HCT116 (cell line): ENCODE measurements around the gene ESCO1. TPM values are rescaled to one million over a fixed set of nuclear protein-coding genes. Genes with fewer than 3 reads are reported as not detected.

Experiments used
- ATAC-seq: fragments of 200-7000 bp; cut with Tn5 transposase; 2 replicates; pipeline ENCODE4 v1.9.1; 2020; ENCODE audit warnings: mild to moderate bottlenecking, moderate library complexity
- BruUV-seq: library from RNA; stranded (reverse); fragments of 400-500 nt; replicated peaks from 2 replicates; lab custom pipeline; 2021; lab: Mats Ljungman, UMichigan
- CTCF ChIA-PET: fragments of 300-600 bp; sonication (Branson Sonifier 250); formaldehyde crosslinking; loops from one replicate; lab custom pipeline; 2021; ENCODE audit warnings: antibody characterized with exemption; lab: Charles Lee
- POLR2A ChIA-PET: fragments of 300-600, 350-600 bp; sonication (Branson Sonifier 250); formaldehyde crosslinking; loops from one replicate; lab custom pipeline; 2021; ENCODE audit warnings: antibody characterized with exemption; lab: Charles Lee
- RAD21 ChIA-PET, 2 experiments: fragments of 300-600 bp; sonication (Branson Sonifier 250); formaldehyde crosslinking; loops; one replicate each; lab custom pipeline; 2023; ENCODE audit warnings: low total read pairs in 2 of 2; ENCODE audit not compliant: uncharacterized antibody in 2 of 2, unreplicated experiment in 2 of 2, low non-redundant PET in 1 of 2; lab: Charles Lee
- DNase-seq: peaks from one replicate; pipeline ENCODE4 v3.0.0-alpha.2; 2010; ENCODE audit warnings: low read depth, low spot score
- H2AFZ ChIP-seq: fragments of 200-600 bp; shearing (Covaris generic), sonication (generic); 2 replicates; pipeline ENCODE4 v1.6.1; 2017; ENCODE audit warnings: low read depth, mixed run types, mixed read lengths, antibody characterized with exemption, low read length; ENCODE audit not compliant: poor library complexity, severe bottlenecking
- H3K27ac ChIP-seq: 2 replicates; pipeline ENCODE4 v1.5.1; 2012; ENCODE audit warnings: low read depth, low read length
- H3K27me3 ChIP-seq: fragments of 200-600 bp; sonication (generic); 2 replicates; pipeline ENCODE4 v1.6.1; 2016; ENCODE audit warnings: mixed run types, low read length, mixed read lengths; ENCODE audit not compliant: insufficient read depth
- H3K36me3 ChIP-seq, 2 experiments: fragments of 200-500 bp in 1 of 2; fragments of 200-600 bp in 1 of 2; sonication (Bioruptor generic) in 1 of 2; sonication (generic) in 1 of 2; 2 replicates each; pipeline versions ENCODE4 v1.5.1 to v1.6.1; 2014 to 2016; ENCODE audit warnings: low read length in 2 of 2, inconsistent platforms in 1 of 2, mixed read lengths in 1 of 2, mixed run types in 1 of 2; ENCODE audit not compliant: insufficient read depth in 2 of 2, control insufficient read depth in 1 of 2
- H3K4me1 ChIP-seq, 2 experiments: fragments of 200-600 bp in 1 of 2; sonication (generic) in 1 of 2; 2 replicates each; pipeline versions ENCODE4 v1.5.1 to v1.6.1; 2012 to 2017; ENCODE audit warnings: low read length in 2 of 2, inconsistent platforms in 1 of 2, mild to moderate bottlenecking in 1 of 2, mixed read lengths in 1 of 2, mixed run types in 1 of 2, moderate library complexity in 1 of 2; ENCODE audit not compliant: insufficient read depth in 2 of 2, control insufficient read depth in 1 of 2
- H3K4me2 ChIP-seq: fragments of 200-600 bp; sonication (generic); 2 replicates; pipeline ENCODE4 v1.6.1; 2017; ENCODE audit warnings: mixed run types, low read length, mixed read lengths
- H3K4me3 ChIP-seq, 2 experiments: fragments of 200-600 bp in 1 of 2; sonication (generic) in 1 of 2; replicated peaks in 1 of 2; 2 replicates each; pipeline ENCODE4 v1.5.1; 2011 to 2016; ENCODE audit warnings: low read length in 2 of 2, control low read depth in 1 of 2, low read depth in 1 of 2, mild to moderate bottlenecking in 1 of 2, mixed read lengths in 1 of 2, mixed run types in 1 of 2
- H3K79me2 ChIP-seq: fragments of 200-600 bp; sonication (generic); 2 replicates; pipeline ENCODE4 v1.6.1; 2017; ENCODE audit warnings: mild to moderate bottlenecking, mixed run types, low read length, moderate library complexity, mixed read lengths; ENCODE audit not compliant: insufficient read depth
- H3K9ac ChIP-seq: fragments of 200-600 bp; sonication (generic); 2 replicates; pipeline ENCODE4 v1.6.1; 2016; ENCODE audit warnings: low read length, mixed read lengths
- H3K9me2 ChIP-seq: fragments of 200-600 bp; sonication (generic), shearing (Covaris generic); 2 replicates; pipeline ENCODE4 v1.6.1; 2017; ENCODE audit warnings: mixed run types, mild to moderate bottlenecking, moderate library complexity; ENCODE audit not compliant: insufficient read depth
- H3K9me3 ChIP-seq, 2 experiments: fragments of 200-500 bp in 1 of 2; fragments of 200-600 bp in 1 of 2; sonication (Bioruptor generic) in 1 of 2; sonication (generic) in 1 of 2; 2 replicates each; pipeline ENCODE4 v1.6.1; 2014 to 2017; ENCODE audit warnings: low read length in 2 of 2, mixed read lengths in 2 of 2, inconsistent platforms in 1 of 2, low read depth in 1 of 2, mild to moderate bottlenecking in 1 of 2, mixed run types in 1 of 2, moderate library complexity in 1 of 2; ENCODE audit not compliant: control insufficient read depth in 1 of 2, insufficient read depth in 1 of 2
- H4K20me1 ChIP-seq: fragments of 200-600 bp; sonication (generic), shearing (Covaris generic); 2 replicates; pipeline ENCODE4 v1.6.1; 2017; ENCODE audit warnings: mixed run types, mild to moderate bottlenecking, moderate library complexity; ENCODE audit not compliant: insufficient read depth
- ATF3 ChIP-seq: IDR thresholded peaks from 2 replicates; pipeline ENCODE4 v1.6.1; 2012
- CTCF ChIP-seq, 3 experiments: fragments of 200-600 bp in 1 of 3; sonication (generic) in 1 of 3; IDR thresholded peaks in 2 of 3; conservative IDR thresholded peaks in 1 of 3; 2 replicates each; pipeline ENCODE4 v1.5.1; 2012 to 2017; ENCODE audit warnings: low read depth in 2 of 3, low read length in 2 of 3, antibody characterized with exemption in 1 of 3, borderline replicate concordance in 1 of 3, control low read depth in 1 of 3, mild to moderate bottlenecking in 1 of 3, mixed read lengths in 1 of 3, mixed run types in 1 of 3, moderate library complexity in 1 of 3; ENCODE audit not compliant: insufficient read depth in 1 of 3
- EZH2 ChIP-seq: fragments of 200-600 bp; sonication (generic); IDR thresholded peaks from 2 replicates; pipeline ENCODE4 v1.6.1; 2017; ENCODE audit warnings: antibody characterized with exemption, mixed run types
- EZH2phosphoT487 ChIP-seq: fragments of 200-600 bp; IDR thresholded peaks from 2 replicates; pipeline ENCODE4 v1.6.1; 2018; ENCODE audit warnings: antibody characterized with exemption, borderline replicate concordance
- JUND ChIP-seq: IDR thresholded peaks from 2 replicates; pipeline ENCODE4 v1.6.1; 2012
- RAD21 ChIP-seq: IDR thresholded peaks from 2 replicates; pipeline ENCODE4 v1.6.1; 2012; ENCODE audit warnings: low read depth, mild to moderate bottlenecking
- SIN3A ChIP-seq: IDR thresholded peaks from 2 replicates; pipeline ENCODE4 v1.6.1; 2012; ENCODE audit warnings: low read depth
- SP1 ChIP-seq: IDR thresholded peaks from 2 replicates; pipeline ENCODE4 v1.6.1; 2012; ENCODE audit warnings: low read depth
- SRF ChIP-seq: IDR thresholded peaks from 2 replicates; pipeline ENCODE4 v1.6.1; 2012; ENCODE audit warnings: low read depth
- TCF7L2 ChIP-seq: IDR thresholded peaks from 2 replicates; pipeline ENCODE4 v1.7.0; 2011; ENCODE audit warnings: borderline replicate concordance, inconsistent platforms; ENCODE audit not compliant: insufficient read depth, insufficient read length; ENCODE audit errors: extremely low read depth
- ZBTB33 ChIP-seq: IDR thresholded peaks from 2 replicates; pipeline ENCODE4 v1.6.1; 2011; ENCODE audit warnings: mild to moderate bottlenecking, low read length, moderate library complexity; ENCODE audit not compliant: insufficient replicate concordance; ENCODE audit errors: extremely low read depth
- ZFX ChIP-seq: fragments of 450-650 bp; IDR thresholded peaks from 2 replicates; pipeline ENCODE4 v1.6.1; 2017
- ZNF274 ChIP-seq: fragments of 200-500 bp; sonication (Bioruptor generic); IDR thresholded peaks from 2 replicates; pipeline ENCODE4 v1.6.1; 2014; ENCODE audit warnings: mild to moderate bottlenecking, low read depth, low read length, inconsistent platforms
- intact Hi-C: fragments of 100-400 bp; cut with micrococcal nuclease; formaldehyde crosslinking; loops from 2 replicates; pipeline ENCODE4 v1.10.0; 2022
- total RNA-seq: library from RNA; stranded (reverse); gene quantifications from one replicate; pipeline ENCODE4 v1.2.1, GENCODE V29; 2021; ENCODE audit not compliant: unreplicated experiment

Gene ESCO1
- total RNA-seq, 1 experiment from 2014 or later, result 19.6 TPM

GRCh38 chr18:21632393-21632792 lies 31.9 kb upstream of the ESCO1 start:
- Histone ChIP-seq H2AFZ (no peak overlapping the region), H3K79me2 (peaks cover 35% of the 10 kb centered on the region), H3K4me1 (peaks cover 0 to 10% of the 10 kb centered on the region in 2 experiments; a peak in 1 of 4 replicates), H3K27ac (no peak overlapping the region), H3K4me2 (no peak overlapping the region), H3K4me3 (no peak overlapping the region), H3K9me2 (no peaks in the 10 kb centered on the region), H4K20me1 (peaks cover 23% of the 10 kb centered on the region; the same call in 1 of the 2 replicates), H3K27me3 (no peaks in the 10 kb centered on the region), H3K9ac (no peak overlapping the region), H3K36me3 (peaks cover 37 to 39% of the 10 kb centered on the region in 2 experiments; a peak in 3 of 4 replicates), H3K9me3 (no peaks in the 10 kb centered on the region)
- BruUV-seq, result no TSS peak
- peak; percentile 47 for TF ChIP-seq RAD21
- TF ChIP-seq CTCF (IDR thresholded peaks at IDR 0.05 in 2 of 3, conservative IDR thresholded peaks at IDR 0.05 in 1 of 3; ENCODE audit: borderline replicate concordance in 1 of 3, insufficient read depth in 1 of 3, low read depth in 2 of 3, low read length in 2 of 3), result peak in 2 of 3 experiments; percentile 7 to 18; a peak in 1 of 6 replicates
- TF ChIP-seq ATF3, result no peak
- ChIA-PET RAD21 (interaction anchor here in 1 of 2 experiments (0.7 kb wide), 2 partner anchors 119 to 127 kb away, joined by 3 read pairs; no protein-coding TSS in a partner anchor), POLR2A (no interaction called here), CTCF (interaction anchor here (1.2 to 1.4 kb wide), 2 partner anchors 219 to 441 kb away, joined by 3 read pairs; no protein-coding TSS in a partner anchor)
- ATAC-seq (no peak), DNase-seq (no peak)
- intact Hi-C loops, result loop anchor here (5.0 kb wide), 1 partner anchor 70 kb away; the partner anchor contains the start of gene ABHD3

- Histone ChIP-seq H3K4me2 (no peak overlapping the region), H3K27ac (no peak overlapping the region), H3K27me3 (no peaks in the 10 kb centered on the region), H2AFZ (no peak overlapping the region), H3K36me3 (peaks cover 48 to 50% of the 10 kb centered on the region in 2 experiments), H3K9me2 (no peaks in the 10 kb centered on the region), H3K9ac (no peak overlapping the region), H3K79me2 (peaks cover 66% of the 10 kb centered on the region), H3K9me3 (no peaks in the 10 kb centered on the region), H3K4me1 (no peaks in the 10 kb centered on the region), H3K4me3 (no peak overlapping the region), H4K20me1 (peaks cover 29% of the 10 kb centered on the region)
- ATAC-seq (no peak), DNase-seq (no peak)
- BruUV-seq, result no TSS peak
- ChIA-PET RAD21 (no interaction called here), POLR2A (no interaction called here), CTCF (interaction anchor here (1.0 kb wide), 1 partner anchor 29 kb away, joined by 4 read pairs; the partner anchor contains the start of gene ESCO1)
- intact Hi-C loops, result no loop called here
- TF ChIP-seq SIN3A (no peak), TCF7L2 (no peak), SP1 (no peak), ZBTB33 (no peak), ZNF274 (no peak), RAD21 (no peak), EZH2 (no peak), JUND (no peak), ATF3 (no peak), EZH2phosphoT487 (no peak), ZFX (no peak), SRF (no peak)
These were observed 28.8 kb upstream of the ESCO1 start for GRCh38 chr18:21629089-21629832.
